ENCODE data around the gene ADGRG6.

ADGRG6 gene

DNA sequence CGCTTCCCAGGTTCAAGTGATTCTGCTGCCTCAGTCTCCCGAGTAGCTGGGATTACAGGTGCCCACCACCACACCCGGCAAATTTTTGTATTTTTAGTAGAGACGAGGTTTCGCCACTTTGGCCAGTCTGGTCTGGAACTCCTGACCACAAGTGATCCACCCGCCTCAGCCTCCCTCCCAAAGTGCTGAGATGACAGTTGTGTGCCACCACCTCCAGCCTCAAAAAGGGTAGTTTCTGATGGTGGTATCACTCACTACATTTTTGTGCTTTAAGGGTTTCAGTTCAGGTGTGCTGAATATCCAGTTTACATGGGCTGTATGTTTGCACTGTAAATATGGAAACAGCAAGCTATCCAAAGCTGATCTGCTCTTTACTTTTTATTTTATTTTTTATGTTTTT lies 12.1 kb upstream of the ADGRG6 start:
- H3K9ac ChIP-seq (ENCODE audit: low read length in 5 of 5), result no peak overlapping the region
- H3K36me3 ChIP-seq (ENCODE audit: control insufficient read depth in 5 of 5, insufficient read depth in 5 of 5, low read length in 5 of 5), result no peaks in the 10 kb centered on the region
- no peak overlapping the region for H3K27ac ChIP-seq (ENCODE audit: low read depth, low read length)
- no peaks in the 10 kb centered on the region for H3K4me1 ChIP-seq (ENCODE audit: control insufficient read depth in 5 of 5, insufficient read depth in 5 of 5, low read length in 5 of 5)
- no peak overlapping the region for H3K4me3 ChIP-seq (ENCODE audit: low read depth in 1 of 5, low read length in 5 of 5)
- H3K27me3 ChIP-seq (ENCODE audit: control insufficient read depth in 5 of 5, insufficient read depth in 4 of 5, low read length in 5 of 5), result no peaks in the 10 kb centered on the region
- peaks cover 0 to 3% (median 0%) of the 10 kb centered on the region in 5 donors for H3K9me3 ChIP-seq (ENCODE audit: control insufficient read depth in 5 of 5, low read length in 5 of 5)

DNA sequence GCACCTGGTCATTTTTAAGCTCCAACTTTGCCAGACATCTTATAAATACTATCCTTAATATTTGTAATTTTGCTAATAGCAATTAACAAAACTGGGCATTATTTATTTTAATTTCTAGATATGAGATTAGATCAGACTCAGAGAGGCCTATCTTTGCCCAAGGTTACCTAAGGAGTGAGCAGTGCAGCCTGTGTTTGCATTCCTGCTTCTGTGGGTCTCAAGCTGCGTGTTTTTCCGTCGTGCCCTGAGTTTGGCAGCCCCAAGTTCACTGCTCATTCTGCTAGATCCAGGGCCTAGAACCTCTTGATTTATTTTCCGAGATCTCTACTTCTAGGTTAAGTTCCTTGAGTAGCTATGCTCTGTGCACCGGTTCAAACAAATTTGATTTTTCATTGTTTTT lies 11.0 kb upstream of the ADGRG6 start:
- H3K4me3 ChIP-seq (ENCODE audit: low read depth in 1 of 5, low read length in 5 of 5), result no peak overlapping the region
- H3K27me3 ChIP-seq (ENCODE audit: control insufficient read depth in 5 of 5, insufficient read depth in 4 of 5, low read length in 5 of 5), result no peaks in the 10 kb centered on the region
- H3K27ac ChIP-seq (ENCODE audit: low read depth, low read length), result no peak overlapping the region
- H3K4me1 ChIP-seq (ENCODE audit: control insufficient read depth in 5 of 5, insufficient read depth in 5 of 5, low read length in 5 of 5), result no peaks in the 10 kb centered on the region
- H3K9ac ChIP-seq (ENCODE audit: low read length in 5 of 5), result no peak overlapping the region
- peaks cover 0 to 3% (median 0%) of the 10 kb centered on the region in 5 donors for H3K9me3 ChIP-seq (ENCODE audit: control insufficient read depth in 5 of 5, low read length in 5 of 5)
- H3K36me3 ChIP-seq (ENCODE audit: control insufficient read depth in 5 of 5, insufficient read depth in 5 of 5, low read length in 5 of 5), result no peaks in the 10 kb centered on the region

GRCh38 chr6:142291512-142291911 lies 10.3 kb upstream of the ADGRG6 start:
- H3K9ac ChIP-seq (ENCODE audit: low read length in 5 of 5), result no peak overlapping the region
- H3K9me3 ChIP-seq (ENCODE audit: control insufficient read depth in 5 of 5, low read length in 5 of 5), result peaks cover 0 to 3% (median 0%) of the 10 kb centered on the region in 5 donors
- H3K27ac ChIP-seq (ENCODE audit: low read depth, low read length), result no peak overlapping the region
- no peaks in the 10 kb centered on the region for H3K36me3 ChIP-seq (ENCODE audit: control insufficient read depth in 5 of 5, insufficient read depth in 5 of 5, low read length in 5 of 5)
- H3K4me3 ChIP-seq (ENCODE audit: low read depth in 1 of 5, low read length in 5 of 5), result no peak overlapping the region
- no peaks in the 10 kb centered on the region for H3K27me3 ChIP-seq (ENCODE audit: control insufficient read depth in 5 of 5, insufficient read depth in 4 of 5, low read length in 5 of 5)
- no peaks in the 10 kb centered on the region for H3K4me1 ChIP-seq (ENCODE audit: control insufficient read depth in 5 of 5, insufficient read depth in 5 of 5, low read length in 5 of 5)

DNA sequence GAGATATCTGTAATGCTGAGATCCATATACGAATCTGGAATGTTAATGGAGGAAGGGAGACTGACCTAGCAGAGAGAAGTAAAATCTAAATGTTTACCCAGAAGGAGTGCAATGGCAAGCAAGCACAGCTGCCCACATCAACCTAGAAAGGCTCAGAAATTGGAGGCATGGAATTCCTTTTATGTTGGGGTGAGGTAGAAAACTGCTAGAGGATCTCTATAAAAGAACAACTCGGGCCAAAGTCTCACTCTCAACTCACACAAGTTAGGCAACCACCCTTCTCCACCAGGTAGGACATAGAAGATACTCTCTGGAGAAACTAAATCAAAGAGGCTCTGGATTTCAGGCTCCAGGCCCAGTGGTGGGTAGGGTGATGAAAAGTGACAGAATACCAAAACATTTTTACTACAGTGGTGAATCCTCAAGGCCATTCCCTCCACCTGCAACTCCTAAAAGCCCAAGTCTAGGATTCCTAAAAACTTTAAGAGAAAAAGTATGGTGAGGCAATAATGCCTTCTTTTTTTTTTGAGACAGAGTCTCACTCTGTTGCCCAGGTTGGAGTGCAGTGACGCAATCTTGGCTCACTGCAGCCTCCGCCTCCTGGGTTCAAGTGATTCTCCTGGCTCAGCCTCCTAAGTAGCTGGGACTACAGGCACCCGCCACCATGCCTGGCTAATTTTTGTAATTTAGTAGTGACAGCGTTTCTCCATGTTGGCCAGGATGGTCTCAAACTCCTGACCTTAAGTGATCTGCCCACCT lies 9.5 kb upstream of the ADGRG6 start:
- H3K4me1 ChIP-seq (ENCODE audit: control insufficient read depth in 5 of 5, insufficient read depth in 5 of 5, low read length in 5 of 5), result no peaks in the 10 kb centered on the region
- no peak overlapping the region for H3K4me3 ChIP-seq (ENCODE audit: low read depth in 1 of 5, low read length in 5 of 5)
- H3K9me3 ChIP-seq (ENCODE audit: control insufficient read depth in 5 of 5, low read length in 5 of 5), result peaks cover 0 to 3% (median 0%) of the 10 kb centered on the region in 5 donors
- no peaks in the 10 kb centered on the region for H3K27me3 ChIP-seq (ENCODE audit: control insufficient read depth in 5 of 5, insufficient read depth in 4 of 5, low read length in 5 of 5)
- no peak overlapping the region for H3K9ac ChIP-seq (ENCODE audit: low read length in 5 of 5)
- H3K27ac ChIP-seq (ENCODE audit: low read depth, low read length), result no peak overlapping the region
- H3K36me3 ChIP-seq (ENCODE audit: control insufficient read depth in 5 of 5, insufficient read depth in 5 of 5, low read length in 5 of 5), result no peaks in the 10 kb centered on the region

DNA sequence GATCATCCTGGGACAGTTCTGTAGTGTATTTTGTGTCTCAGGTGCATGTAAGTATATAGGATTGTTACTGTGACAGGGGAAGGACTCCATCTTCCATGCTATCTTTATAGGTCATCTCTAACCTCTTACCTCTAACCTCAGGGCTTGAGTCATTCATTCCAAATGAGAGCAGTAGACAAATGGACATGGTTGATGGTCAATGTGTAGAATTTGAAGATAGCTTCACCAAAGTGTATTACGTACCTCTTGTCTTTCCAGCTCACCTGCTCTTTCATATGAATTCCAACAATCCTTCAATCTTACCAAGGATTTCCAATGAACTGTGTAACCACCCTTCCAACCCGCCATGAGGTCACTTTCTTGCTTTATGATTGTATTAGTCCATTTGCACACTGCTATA lies 8.7 kb upstream of the ADGRG6 start:
- H3K9me3 ChIP-seq (ENCODE audit: control insufficient read depth in 5 of 5, low read length in 5 of 5), result peaks cover 0 to 3% (median 0%) of the 10 kb centered on the region in 5 donors
- no peak overlapping the region for H3K4me3 ChIP-seq (ENCODE audit: low read depth in 1 of 5, low read length in 5 of 5)
- no peak overlapping the region for H3K9ac ChIP-seq (ENCODE audit: low read length in 5 of 5)
- no peaks in the 10 kb centered on the region for H3K36me3 ChIP-seq (ENCODE audit: control insufficient read depth in 5 of 5, insufficient read depth in 5 of 5, low read length in 5 of 5)
- H3K27ac ChIP-seq (ENCODE audit: low read depth, low read length), result no peak overlapping the region
- H3K4me1 ChIP-seq (ENCODE audit: control insufficient read depth in 5 of 5, insufficient read depth in 5 of 5, low read length in 5 of 5), result no peaks in the 10 kb centered on the region
- H3K27me3 ChIP-seq (ENCODE audit: control insufficient read depth in 5 of 5, insufficient read depth in 4 of 5, low read length in 5 of 5), result no peaks in the 10 kb centered on the region

- H3K9ac ChIP-seq (ENCODE audit: low read length in 5 of 5), result no peak overlapping the region
- H3K27ac ChIP-seq (ENCODE audit: low read depth, low read length), result no peak overlapping the region
- no peaks in the 10 kb centered on the region for H3K27me3 ChIP-seq (ENCODE audit: control insufficient read depth in 5 of 5, insufficient read depth in 4 of 5, low read length in 5 of 5)
- H3K9me3 ChIP-seq (ENCODE audit: control insufficient read depth in 5 of 5, low read length in 5 of 5), result peaks cover 0 to 3% (median 0%) of the 10 kb centered on the region in 5 donors
- H3K4me1 ChIP-seq (ENCODE audit: control insufficient read depth in 5 of 5, insufficient read depth in 5 of 5, low read length in 5 of 5), result no peaks in the 10 kb centered on the region
- no peak overlapping the region for H3K4me3 ChIP-seq (ENCODE audit: low read depth in 1 of 5, low read length in 5 of 5)
- H3K36me3 ChIP-seq (ENCODE audit: control insufficient read depth in 5 of 5, insufficient read depth in 5 of 5, low read length in 5 of 5), result no peaks in the 10 kb centered on the region
These were observed 7.1 kb upstream of the ADGRG6 start for GRCh38 chr6:142294679-142295078.

DNA sequence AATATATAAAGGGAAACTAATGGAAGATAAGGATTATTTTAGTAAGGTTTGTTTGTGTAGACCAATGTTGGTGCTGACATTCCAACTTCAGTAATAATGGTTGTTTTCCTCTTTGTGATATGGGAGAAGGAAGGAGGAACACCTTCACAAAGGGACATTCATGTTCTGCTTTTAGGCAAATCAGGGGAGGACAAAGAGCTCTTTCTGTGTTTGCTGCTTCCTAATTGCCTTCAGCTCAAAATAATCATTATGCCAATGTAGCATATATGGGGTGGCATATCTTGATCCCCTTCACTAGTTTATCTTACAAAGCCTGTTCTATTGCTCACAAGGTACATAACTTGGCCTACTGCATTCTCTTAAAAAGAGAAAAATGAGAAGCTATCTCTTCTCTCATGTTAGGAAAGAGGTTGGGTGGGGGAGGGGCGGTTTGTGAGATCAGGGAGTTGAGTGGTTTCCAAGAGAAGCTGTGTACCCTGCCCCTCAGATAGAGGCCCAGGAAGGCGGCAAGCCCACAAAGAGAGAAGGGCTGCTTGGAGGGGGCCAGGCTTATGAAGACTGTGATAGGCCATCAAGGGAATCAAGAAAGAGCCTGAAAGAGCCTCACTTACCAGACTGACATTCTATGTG lies 4.7 kb upstream of the ADGRG6 start:
- no peaks in the 10 kb centered on the region for H3K36me3 ChIP-seq (ENCODE audit: control insufficient read depth in 5 of 5, insufficient read depth in 5 of 5, low read length in 5 of 5)
- H3K27ac ChIP-seq (ENCODE audit: low read depth, low read length), result no peak overlapping the region

GRCh38 chr6:142297605-142297995 lies 4.2 kb upstream of the ADGRG6 start:
- no peaks in the 10 kb centered on the region for H3K36me3 ChIP-seq (ENCODE audit: control insufficient read depth in 5 of 5, insufficient read depth in 5 of 5, low read length in 5 of 5)
- H3K4me3 ChIP-seq (ENCODE audit: low read depth in 1 of 5, low read length in 5 of 5), result no peak overlapping the region
- peaks cover 0 to 19% (median 16%) of the 10 kb centered on the region in 5 donors for H3K4me1 ChIP-seq (ENCODE audit: control insufficient read depth in 5 of 5, insufficient read depth in 5 of 5, low read length in 5 of 5)
- no peak overlapping the region for H3K9ac ChIP-seq (ENCODE audit: low read length in 5 of 5)
- peaks cover 6 to 13% (median 8%) of the 10 kb centered on the region in 5 donors for H3K27me3 ChIP-seq (ENCODE audit: control insufficient read depth in 5 of 5, insufficient read depth in 4 of 5, low read length in 5 of 5)
- peaks cover 0 to 3% (median 0%) of the 10 kb centered on the region in 5 donors for H3K9me3 ChIP-seq (ENCODE audit: control insufficient read depth in 5 of 5, low read length in 5 of 5)
- no peak overlapping the region for H3K27ac ChIP-seq (ENCODE audit: low read depth, low read length)

More for the DNA sequence above, 4.7 kb upstream of the ADGRG6 start:
- H3K4me3 ChIP-seq (ENCODE audit: low read depth in 1 of 5, low read length in 5 of 5), result no peak overlapping the region
- H3K9ac ChIP-seq (ENCODE audit: low read length in 5 of 5), result no peak overlapping the region
- peaks cover 3 to 10% (median 5%) of the 10 kb centered on the region in 5 donors for H3K27me3 ChIP-seq (ENCODE audit: control insufficient read depth in 5 of 5, insufficient read depth in 4 of 5, low read length in 5 of 5)
- H3K4me1 ChIP-seq (ENCODE audit: control insufficient read depth in 5 of 5, insufficient read depth in 5 of 5, low read length in 5 of 5), result peaks cover 0 to 14% (median 12%) of the 10 kb centered on the region in 5 donors
- H3K9me3 ChIP-seq (ENCODE audit: control insufficient read depth in 5 of 5, low read length in 5 of 5), result peaks cover 0 to 3% (median 0%) of the 10 kb centered on the region in 5 donors

- Histone ChIP-seq H3K36me3 (ENCODE audit: control insufficient read depth in 5 of 5, insufficient read depth in 5 of 5, low read length in 5 of 5) (no peaks in the 10 kb centered on the region), H3K9ac (ENCODE audit: low read length in 5 of 5) (no peak overlapping the region), H3K4me3 (ENCODE audit: low read depth in 1 of 5, low read length in 5 of 5) (no peak overlapping the region), H3K9me3 (ENCODE audit: control insufficient read depth in 5 of 5, low read length in 5 of 5) (peaks cover 0 to 3% (median 0%) of the 10 kb centered on the region in 5 donors), H3K27ac (ENCODE audit: low read depth, low read length) (no peak overlapping the region), H3K4me1 (ENCODE audit: control insufficient read depth in 5 of 5, insufficient read depth in 5 of 5, low read length in 5 of 5) (peaks cover 0 to 19% (median 16%) of the 10 kb centered on the region in 5 donors), H3K27me3 (ENCODE audit: control insufficient read depth in 5 of 5, insufficient read depth in 4 of 5, low read length in 5 of 5) (peaks cover 6 to 13% (median 10%) of the 10 kb centered on the region in 5 donors)
These were observed 3.6 kb upstream of the ADGRG6 start for GRCh38 chr6:142297996-142298753.

GRCh38 chr6:142300302-142300701 lies 1.5 kb upstream of the ADGRG6 start:
- peaks cover 0 to 3% (median 0%) of the 10 kb centered on the region in 5 donors for H3K9me3 ChIP-seq (ENCODE audit: control insufficient read depth in 5 of 5, low read length in 5 of 5)
- no peak overlapping the region for H3K9ac ChIP-seq (ENCODE audit: low read length in 5 of 5)
- no peak overlapping the region for H3K27ac ChIP-seq (ENCODE audit: low read depth, low read length)
- no peaks in the 10 kb centered on the region for H3K36me3 ChIP-seq (ENCODE audit: control insufficient read depth in 5 of 5, insufficient read depth in 5 of 5, low read length in 5 of 5)
- peaks cover 6 to 13% (median 10%) of the 10 kb centered on the region in 5 donors for H3K27me3 ChIP-seq (ENCODE audit: control insufficient read depth in 5 of 5, insufficient read depth in 4 of 5, low read length in 5 of 5)
- H3K4me3 ChIP-seq (ENCODE audit: low read depth in 1 of 5, low read length in 5 of 5), result no peak overlapping the region
- H3K4me1 ChIP-seq (ENCODE audit: control insufficient read depth in 5 of 5, insufficient read depth in 5 of 5, low read length in 5 of 5), result peaks cover 0 to 19% (median 16%) of the 10 kb centered on the region in 5 donors
